ENCODE results near the gene MYH6.

Gene MYH6

DNA sequence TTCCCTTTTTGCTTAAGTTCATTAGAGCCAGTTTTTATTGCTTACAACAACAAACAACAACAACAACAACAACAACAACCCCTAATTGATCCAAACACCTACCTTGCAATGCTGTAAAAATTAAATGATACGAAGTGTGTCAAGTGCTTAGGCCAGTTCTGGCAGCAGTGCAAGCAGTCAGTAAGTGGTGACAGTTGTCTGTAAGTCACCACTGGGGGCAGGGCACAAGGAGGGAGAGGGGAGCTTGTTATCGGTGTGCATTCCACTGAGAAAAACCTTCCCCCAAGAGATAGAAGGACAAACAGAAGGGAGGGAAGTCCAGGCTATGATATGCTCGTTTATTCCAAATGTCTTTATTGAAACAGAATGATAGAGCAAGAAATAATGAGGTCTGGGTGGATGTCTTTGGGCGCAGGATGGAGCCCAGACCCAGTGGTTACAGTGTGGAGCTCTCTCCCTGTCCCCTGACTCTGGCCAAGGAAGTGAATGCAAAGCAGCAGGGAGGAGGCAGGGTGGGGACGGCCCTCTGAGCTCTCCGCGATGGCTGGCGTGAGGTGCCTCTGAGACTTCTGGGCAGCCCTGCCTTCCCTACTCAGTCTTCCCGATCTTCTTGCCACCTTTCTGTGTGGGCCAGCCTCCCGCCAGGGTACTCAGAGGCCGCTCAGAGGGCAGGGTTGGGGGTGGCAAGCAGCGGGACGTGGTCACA is 61.9 kb downstream of the MYH6 start:
- Mint-ChIP-seq H3K36me3 (ENCODE audit: low read depth) (no peaks in the 10 kb centered on the region), H3K27me3 (peaks cover 7% of the 10 kb centered on the region), H3K27ac (no peak overlapping the region), H3K9me3 (no peaks in the 10 kb centered on the region), H3K4me3 (no peak overlapping the region), H3K4me1 (ENCODE audit: low read depth) (peaks cover 1% of the 10 kb centered on the region)
- no peak for DNase-seq

DNA sequence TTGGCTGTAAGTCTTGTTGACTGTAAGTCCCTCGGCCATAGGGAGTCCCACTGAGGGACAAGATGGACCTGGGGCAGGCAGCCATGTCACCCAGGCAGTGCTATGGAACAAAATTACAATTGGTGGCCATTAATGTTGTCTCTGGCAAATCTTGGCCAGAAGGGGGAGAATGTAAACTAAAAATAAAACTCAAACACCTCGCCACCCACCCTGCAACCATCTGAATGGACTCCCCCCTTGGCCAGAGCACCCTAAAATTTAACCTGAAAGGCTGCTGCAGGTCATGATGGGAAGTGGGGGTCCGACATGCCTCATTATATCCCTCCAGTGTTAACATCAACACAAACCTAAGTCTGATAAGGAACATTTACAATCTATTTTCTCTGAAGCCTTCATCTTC is 63.6 kb downstream of the MYH6 start:
- H3K36me3 Mint-ChIP-seq (ENCODE audit: low read depth): no peaks in the 10 kb centered on the region
- H3K4me3 Mint-ChIP-seq: no peak overlapping the region
- H3K9me3 Mint-ChIP-seq: no peaks in the 10 kb centered on the region
- no peak overlapping the region for H3K27ac Mint-ChIP-seq
- DNase-seq: no peak
- no peaks in the 10 kb centered on the region for H3K27me3 Mint-ChIP-seq
- H3K4me1 Mint-ChIP-seq (ENCODE audit: low read depth): no peaks in the 10 kb centered on the region

DNA sequence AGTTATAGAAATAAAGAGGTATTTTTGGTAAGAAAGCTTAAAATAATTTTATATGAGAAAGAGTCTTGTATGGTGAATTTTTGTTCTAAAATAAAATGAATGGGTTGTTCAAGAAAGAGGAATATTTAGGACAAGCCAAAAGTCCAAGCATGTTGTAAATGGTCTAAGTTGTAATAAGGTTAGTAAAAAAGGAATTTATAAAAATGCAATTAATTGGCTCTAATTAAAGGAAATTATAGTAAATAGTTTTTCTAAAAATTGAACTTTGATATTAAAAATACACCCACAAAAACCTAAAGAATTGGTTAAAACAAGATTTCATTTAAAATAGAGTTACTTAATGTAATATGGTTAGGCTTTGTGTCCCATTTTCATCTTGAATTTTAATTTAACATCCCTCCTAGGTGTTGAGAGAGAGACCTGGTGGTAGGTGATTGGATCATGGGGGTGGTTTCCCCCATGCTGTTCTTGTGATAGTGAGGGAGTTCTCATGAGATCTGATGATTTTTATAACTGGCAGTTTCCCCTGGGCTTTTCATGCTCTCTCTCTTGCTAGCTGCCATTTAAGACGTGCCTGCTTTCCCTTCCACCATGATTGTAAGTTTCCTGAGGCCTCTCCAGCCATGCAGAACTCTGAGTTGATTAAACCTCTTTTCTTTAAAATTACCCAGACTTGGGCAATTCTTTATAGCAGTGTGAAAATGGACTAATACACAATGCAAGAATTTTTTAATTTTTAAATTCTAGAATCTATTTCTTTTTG is 68.4 kb downstream of the MYH6 start:
- no peaks in the 10 kb centered on the region for H3K9me3 Mint-ChIP-seq
- no peaks in the 10 kb centered on the region for H3K4me1 Mint-ChIP-seq (ENCODE audit: low read depth)
- H3K27me3 Mint-ChIP-seq: peaks cover 30% of the 10 kb centered on the region
- H3K36me3 Mint-ChIP-seq (ENCODE audit: low read depth): no peaks in the 10 kb centered on the region
- no peak for DNase-seq
- H3K27ac Mint-ChIP-seq: no peak overlapping the region
- no peak overlapping the region for H3K4me3 Mint-ChIP-seq

DNA sequence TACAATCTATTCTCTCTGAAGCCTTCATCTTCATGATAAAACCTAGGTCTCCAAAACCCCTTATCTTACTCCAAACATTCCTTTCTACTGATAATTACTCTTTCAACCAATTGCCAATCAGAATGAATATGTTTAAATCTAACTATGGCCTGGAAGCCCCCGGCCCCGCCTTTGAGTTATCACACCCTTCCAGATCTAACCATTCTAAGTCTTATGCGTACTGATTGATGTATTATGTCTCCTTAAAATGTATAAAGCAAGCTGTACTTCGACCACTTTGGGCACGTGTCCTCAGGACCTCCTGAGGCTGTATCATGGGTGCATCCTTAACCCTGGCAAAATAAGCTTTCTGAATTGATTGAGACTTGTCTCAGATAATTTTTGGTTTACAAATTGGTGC is 72.5 kb downstream of the MYH6 start:
- Mint-ChIP-seq H3K4me1 (ENCODE audit: low read depth) (no peaks in the 10 kb centered on the region), H3K27me3 (peaks cover 32% of the 10 kb centered on the region), H3K9me3 (no peaks in the 10 kb centered on the region), H3K36me3 (ENCODE audit: low read depth) (no peaks in the 10 kb centered on the region), H3K4me3 (no peak overlapping the region), H3K27ac (no peak overlapping the region)
- no peak for DNase-seq

Data from activated T-cell treated with anti-CD3 and anti-CD28 coated beads, Interleukin-2, amount 50 U/mL, for 24 hours (primary cell).